ENCODE measurements around the gene SLC48A1. TPM values are rescaled to one million over a fixed set of nuclear protein-coding genes. Genes with fewer than 3 reads are reported as not detected.

The SLC48A1 gene
- total RNA-seq, 1 experiment from 2014 or later: 3.3 TPM

DNA sequence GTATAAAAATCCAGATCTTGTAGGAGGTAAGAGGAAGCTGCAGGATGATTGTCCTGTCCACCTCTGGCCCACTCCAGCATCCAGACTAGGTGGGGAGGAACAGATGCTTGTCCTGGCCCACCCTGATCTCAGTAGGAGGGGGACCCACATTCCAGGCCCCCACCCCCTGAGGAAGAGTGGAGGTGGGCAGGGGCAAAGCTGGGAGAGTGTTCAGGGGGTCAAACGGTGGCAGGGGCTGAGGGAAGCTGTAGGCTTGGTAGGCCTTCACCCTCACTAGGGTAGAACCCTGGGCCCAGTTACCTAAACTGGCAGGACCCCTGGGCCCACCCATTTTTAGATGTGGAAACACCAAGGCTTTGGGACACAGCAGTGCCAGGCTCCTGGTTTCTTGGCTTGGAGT lies 4.1 kb downstream of the SLC48A1 start:
- no peak for DNase-seq (ENCODE audit: low read depth)

DNA sequence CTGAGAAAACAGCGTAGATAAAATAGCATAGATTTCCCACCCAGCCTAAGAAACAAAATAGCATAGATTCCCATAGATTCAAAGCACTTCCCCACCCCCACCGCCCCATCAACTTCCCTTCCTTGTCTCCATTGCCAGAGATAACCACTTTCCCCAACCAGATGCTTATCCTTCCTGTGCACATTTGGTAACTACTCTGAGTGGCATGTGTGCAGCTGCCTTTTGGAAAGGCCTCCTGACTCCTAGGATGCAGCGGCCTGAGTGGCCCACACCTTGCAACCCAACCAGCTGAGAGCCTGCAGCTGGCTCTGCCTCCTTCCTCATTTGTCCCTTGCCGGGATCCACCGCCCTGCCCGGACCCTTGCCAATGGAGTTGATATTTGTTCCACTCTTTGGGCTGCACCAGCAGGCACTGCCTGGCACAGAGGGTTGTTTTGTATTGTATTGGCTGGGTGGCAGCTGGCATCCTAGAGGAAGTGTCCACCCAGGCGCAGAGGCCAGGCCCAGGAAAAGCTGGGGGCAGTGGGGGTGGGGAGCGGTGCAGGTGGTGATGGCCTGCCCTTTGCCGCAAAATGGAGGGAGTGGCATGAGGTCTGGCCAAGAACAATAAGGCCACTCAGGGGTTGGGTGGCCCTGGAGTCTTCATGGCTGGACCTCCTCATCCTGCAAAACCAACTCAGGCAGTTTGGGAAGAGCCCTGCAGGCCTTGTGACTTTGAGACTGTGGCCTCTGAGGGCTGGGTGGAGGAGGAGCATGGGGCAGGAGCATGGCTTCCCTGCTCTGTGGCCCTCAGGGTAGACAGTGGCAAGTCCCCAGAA lies 4.9 kb downstream of the SLC48A1 start:
- peak; percentile 34 for DNase-seq (ENCODE audit: low read depth)

DNA sequence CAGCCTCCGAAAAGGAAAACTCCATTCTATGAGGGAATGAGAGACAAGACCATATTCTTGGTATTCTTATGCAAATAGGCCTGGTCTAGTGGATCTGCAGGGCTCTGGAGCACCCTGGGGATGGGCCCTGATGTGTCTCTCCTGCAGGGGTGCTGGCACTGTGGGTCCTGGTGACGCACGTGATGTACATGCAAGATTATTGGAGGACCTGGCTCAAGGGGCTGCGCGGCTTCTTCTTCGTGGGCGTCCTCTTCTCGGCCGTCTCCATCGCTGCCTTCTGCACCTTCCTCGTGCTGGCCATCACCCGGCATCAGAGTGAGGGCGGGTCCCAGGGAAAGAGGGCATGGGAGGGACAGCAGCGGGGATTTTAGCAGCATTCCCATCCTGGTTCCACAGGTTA lies 5.8 kb downstream of the SLC48A1 start:
- DNase-seq (ENCODE audit: low read depth): no peak

DNA sequence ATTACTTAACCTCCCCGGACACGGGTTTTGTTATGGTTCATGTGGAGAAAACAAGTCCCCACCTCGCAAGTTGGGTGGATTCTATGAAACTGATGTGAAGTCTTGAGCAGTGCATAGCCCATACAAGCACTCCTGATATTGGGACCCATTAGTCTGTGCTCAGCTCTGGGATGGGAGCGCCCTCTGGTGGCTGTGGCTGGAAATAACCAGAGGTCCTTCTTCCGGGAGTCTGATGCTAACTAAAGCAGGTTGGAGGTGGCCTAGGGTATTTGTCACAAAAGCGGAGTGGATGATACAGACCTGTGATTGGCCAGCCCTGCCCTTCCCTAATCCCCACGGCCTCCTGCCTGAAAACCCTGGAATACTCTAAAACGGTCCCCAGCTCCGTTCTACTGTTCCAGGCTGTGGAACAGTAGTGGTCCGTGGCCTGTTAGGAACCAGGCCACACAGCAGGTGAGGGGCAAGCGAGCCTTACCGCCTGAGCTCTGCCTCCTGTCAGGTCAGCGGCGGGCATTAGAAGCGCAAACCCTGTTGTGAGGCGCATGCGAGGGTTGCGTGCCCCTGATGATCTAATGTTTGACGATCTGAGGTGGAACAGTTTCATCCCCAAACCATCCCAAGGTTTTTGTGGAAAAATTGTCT lies 6.4 kb downstream of the SLC48A1 start:
- DNase-seq (ENCODE audit: low read depth): peak; percentile 74

DNA sequence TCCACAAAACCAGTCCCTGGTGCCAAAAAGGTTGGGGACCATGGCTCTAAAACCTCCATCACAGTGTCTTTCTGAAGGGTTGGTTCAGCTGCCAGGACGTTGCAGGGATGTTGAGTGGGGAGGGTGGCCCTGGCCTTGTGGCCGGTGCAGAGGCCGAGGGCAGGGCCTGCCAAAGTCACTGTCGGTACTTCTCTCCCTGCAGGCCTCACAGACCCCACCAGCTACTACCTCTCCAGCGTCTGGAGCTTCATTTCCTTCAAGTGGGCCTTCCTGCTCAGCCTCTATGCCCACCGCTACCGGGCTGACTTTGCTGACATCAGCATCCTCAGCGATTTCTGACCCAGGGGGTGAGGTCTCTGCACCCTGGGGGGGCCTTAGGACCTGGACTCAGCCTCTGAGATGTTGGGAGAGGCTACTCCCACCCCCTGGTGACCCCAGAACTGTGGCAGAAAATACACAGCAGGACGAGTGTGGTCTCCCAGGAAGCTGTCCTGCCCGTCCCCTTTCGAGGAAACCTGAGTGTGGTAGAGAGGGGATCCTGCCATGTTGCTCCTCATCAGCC lies 7.0 kb downstream of the SLC48A1 start:
- no peak for DNase-seq (ENCODE audit: low read depth)

DNA sequence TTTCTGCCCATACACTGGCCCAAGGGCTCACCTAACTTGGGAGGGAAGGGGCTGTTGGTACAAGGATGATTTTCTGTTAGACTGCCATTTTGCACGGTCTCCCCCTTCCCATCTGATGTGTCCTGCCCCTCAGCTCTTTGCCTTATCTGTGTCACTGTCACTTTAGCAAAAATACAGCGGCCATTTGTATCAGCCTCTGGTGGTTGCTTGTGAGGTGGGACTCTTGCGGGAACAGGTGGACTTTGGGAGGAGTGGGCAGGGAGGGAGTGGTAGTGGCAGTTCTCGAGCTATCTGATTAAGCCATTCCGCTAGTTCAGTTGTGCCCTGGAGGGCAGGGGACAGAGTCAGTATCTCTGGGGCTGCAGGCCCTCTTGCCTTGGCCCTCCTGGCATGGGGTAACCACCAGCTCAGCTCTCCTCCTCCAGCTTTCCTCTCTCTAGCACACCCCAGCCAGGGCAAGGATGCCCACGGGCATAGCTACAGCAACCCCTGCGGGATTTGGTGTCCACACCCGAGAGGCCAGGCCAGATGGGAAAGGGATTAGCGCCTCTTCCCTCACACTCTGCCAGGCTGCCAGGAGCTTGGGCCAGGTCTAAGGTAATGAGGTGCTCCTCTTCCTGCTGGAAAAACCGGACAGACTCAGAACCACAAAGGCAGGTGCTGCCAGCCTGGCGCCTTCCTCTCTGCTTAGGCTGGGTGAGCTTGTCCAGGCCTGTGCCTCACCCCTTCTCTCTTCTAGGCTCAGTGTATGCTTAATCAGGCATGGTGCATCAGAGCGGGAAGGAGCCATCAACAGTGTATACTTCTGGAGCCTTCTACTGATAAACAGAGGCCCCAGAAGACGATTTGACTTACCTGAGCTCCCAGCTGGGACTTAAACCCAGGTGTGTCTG lies 8.7 kb downstream of the SLC48A1 start:
- no peak for DNase-seq (ENCODE audit: low read depth)

DNA sequence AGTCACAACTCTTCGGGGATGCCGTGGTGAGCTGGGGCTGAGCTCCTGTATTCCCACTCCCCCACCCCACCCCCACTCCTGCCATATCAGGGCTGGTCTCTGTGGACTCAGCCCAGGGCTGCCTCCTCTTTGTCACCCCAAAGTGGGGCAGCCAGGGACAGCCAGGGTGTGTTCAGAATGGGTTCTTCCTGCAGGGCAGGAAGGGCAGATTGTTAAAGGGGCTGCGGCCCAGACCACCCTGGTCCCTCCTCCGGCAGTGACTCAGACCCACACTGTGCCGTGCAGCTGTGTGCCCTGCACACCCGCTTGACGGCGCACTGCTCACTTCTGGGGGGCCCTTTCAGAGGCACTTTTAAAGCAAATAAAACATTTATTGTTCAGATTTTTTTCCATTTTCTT lies 9.3 kb downstream of the SLC48A1 start:
- no peak for DNase-seq (ENCODE audit: low read depth)

DNA sequence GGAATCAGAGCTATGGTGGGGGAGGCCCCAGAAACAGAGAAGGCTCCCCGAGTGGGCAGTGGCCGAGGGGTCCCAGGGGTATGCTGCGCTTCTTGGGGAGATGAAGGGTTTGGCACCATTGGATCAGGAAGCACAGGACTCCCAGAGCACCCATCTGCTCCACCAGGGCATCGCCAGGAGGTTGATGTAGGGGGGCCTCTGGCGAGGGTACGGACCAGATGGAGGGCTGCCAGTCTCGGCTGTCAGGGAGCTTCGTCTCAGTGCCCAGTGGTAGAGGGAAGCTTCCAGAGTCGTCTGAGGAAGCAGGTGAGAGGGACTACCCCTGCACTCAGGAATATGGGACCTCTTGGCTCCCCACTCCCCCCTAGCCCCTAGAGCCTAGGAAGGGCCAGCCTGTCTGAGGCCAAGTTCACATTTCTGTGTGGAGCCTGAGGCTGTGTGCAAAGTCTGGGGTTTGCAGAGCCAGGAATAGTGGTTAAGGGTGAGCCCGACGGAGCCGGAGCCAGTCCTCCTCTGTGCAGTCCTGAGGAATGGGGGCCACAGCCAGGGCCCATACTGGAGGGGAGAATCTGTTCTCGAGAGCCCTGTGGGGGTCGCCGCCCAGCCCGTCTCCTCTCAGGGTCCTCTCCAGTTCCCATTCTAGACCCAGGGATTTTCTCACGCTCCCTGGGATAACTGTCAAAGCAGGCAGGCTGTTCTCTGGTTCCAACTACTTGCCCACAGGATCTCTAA lies 10.2 kb downstream of the SLC48A1 start:
- no peak for DNase-seq (ENCODE audit: low read depth)

DNA sequence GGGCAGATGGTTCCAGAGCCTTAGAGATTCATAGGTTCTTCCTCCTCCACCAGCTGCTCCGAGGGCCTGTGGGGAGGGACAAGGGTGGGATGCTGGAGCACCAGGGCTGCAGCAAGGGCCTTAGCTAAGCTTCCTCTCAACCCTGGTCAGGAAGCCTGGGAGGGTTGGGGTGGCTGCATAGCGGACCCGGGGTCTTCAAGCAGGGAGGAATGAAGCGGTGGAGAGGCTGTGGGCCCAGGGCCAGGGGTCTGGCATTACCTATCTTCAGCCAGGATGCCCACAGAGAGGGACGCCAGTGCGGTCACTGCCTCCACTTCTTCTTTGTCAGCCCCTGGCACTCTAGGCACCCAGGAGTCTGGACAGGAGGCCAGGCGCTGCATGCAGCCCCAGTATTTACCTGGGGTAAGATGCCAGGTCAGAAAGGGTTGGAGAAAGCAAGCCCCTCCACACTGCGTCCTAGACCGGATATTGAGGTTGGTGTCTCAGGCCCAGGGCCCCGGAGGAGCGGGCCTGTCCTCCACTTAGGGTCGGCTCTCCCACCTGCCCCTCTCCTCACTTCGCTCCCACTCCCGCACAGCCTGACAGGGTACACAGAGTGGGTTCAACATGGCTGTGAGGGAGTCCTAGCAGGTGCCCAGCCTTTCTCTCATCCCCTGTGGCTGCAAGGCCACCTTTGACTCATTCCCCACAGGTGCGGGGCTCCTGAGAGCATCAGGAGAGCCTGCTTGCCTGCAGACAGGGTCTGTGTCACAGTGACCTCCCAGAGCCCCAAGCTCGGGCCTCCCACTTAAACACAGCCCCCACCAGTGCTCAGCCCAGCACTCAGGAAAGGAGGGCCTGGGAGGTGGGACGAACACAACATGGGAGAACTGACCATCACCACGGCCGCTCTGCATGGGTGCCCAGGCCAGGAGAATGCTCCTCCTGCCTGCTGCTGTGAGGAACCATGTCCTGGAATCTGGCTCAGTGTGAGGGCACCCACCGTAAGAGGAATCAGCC lies 11.1 kb downstream of the SLC48A1 start:
- DNase-seq (ENCODE audit: low read depth): no peak

DNA sequence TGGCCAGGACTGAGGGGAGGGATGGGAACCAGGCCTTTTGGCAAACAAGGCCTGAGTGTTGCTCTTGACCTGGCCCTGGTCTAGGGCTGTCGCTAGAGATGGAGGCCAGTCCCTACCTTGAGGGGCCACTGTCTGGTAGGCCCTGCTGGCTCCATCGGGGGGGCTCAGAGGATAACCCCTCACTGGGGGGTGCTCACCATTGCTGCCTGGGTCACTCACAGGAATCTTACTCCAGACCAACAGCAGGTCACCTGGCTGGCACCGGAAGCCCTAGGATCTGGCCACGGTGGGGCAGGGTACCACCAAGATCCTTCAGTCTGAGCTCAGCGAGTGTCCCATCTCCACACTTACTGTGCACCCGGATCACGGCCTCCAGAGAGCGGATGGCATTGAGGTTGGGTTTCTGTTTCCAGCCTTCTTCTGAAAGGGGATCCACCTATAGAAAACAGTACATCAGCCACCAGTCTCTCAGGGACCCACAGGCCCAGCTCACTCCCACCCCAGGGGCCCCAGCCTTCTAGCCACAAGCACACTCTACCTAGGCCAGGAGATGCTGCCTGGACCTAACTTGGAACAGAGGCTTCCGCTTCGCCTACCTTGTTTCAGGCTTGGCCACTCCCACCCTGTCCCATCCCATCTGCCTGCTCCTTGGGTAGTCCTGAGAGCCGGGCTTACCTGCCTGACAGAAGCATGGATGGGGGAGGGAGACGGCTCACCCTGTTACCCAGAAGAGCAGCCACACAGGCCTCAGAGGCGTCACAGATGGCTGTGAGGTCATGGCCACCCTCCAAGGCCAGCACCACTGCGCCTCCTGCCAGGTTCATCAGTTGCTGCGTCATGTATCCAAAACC lies 12.2 kb downstream of the SLC48A1 start:
- no peak for DNase-seq (ENCODE audit: low read depth)

DNA sequence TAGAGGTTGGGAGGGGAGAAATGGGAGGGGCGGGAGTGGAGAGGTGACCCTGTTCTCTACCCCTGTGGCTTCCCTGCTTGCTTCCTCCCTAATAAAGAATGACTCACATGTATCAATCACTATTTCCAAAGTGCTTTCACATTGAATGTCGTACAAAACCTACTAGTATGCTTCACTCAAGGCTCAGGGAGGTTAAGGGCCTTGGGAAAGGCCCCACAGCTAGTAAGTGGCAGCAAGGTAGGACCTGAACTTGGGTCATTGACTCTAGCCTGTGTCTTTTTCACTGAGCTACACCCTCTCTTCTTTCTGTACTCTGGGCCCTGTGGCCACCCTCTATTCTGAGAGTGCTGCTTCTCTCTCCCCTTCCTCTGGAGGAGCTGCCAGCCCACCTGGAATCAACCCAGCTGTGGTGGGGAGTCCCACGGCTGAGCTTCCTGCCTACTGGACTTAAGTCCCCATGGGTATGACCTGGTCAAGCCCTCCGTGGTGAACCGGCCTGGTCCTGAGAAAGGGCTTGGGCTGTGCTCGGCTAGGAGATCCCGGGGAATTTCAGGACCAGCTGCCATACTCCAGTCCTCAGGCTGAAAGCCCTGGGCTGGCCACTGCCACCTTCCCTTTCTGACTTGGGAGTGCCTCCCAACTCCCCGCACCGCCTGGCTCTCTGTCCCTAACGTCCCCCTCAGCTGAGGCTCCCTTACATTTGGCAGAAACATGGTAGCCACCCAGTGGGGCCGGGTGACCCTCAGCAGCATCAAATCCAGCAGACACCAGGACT lies 13.0 kb downstream of the SLC48A1 start:
- no peak for DNase-seq (ENCODE audit: low read depth)

DNA sequence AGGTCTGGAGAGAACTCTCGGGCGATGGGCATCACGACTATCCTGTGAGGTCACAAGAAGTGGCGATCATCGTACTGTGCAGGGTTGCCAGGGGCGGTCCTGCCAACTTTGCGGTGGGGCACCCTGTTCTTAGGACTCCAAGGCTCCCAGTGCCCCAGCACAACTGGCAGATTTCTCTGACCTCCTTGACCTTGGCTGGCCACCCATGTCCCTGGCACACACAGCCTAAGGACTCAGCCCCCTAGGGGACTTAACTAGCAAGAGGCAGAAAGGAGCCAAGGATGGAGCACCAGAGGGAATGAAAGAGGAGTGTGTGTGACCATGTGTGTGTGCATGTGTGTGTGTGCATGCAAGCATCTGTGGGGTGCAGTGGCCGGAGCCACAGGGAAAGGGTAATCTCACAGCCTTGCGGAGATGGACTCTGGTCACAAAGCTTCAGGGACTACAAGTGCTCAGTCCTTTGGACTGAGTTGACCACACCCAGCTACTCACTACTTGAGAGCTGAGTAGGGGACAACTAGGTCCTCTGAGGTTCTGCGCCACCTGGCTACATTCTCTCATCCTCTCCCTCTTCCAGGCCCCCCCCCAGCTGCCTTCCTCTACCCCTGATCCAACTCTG lies 13.7 kb downstream of the SLC48A1 start:
- DNase-seq (ENCODE audit: low read depth): no peak

DNA sequence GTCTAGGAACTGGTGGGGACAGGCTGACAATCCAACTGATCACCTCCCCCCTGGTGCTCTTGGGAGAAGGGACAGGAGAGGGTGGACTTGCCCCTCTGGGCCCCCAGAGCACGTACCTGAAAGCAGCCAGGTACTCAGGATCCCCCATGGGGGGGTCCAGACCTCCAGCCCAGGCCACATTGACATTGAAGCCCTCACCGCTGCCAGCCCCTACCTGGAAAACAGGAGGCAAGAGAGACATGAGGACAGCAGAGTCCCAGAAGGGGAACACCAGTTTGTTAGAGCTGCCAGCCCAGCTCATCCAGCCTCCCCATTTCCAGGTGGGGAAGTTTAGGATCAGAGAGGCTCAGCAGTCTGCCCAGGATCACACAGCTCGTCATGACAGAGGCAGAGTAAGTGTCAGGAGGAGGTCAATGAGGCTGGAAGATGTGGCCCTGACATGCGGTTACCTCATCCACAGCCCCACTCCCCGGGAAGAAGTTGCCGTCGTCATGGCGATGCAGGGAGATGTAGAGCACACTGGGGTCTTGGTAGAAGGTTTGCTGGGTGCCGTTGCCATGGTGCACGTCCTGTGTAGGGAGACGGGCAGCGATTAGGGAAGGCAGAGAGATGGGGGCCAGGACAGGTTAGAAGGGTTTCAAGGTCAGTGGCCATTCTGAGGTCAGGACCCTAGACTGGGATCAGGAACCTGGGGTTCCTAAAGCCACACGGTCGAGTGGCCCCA lies 14.7 kb downstream of the SLC48A1 start:
- DNase-seq (ENCODE audit: low read depth): no peak

DNA sequence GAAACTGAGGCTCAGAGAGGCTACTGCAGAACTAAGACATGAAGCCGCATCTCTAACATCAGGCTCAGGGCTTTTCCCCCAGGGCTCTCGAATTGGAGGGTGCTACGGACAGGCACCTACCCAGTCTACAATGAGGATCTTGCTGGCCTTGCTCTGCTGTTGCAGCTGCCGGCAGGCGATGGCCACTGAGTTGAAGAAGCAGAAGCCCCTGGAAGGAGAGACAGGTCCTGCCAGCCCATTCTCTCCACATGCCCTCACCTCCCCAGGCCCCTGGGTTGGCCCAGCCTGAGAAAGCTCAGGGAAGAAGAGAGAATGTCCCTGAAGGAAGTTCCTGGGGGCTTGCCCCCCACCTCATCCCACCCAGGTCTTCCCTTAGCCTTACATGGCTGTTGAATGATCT lies 16.1 kb downstream of the SLC48A1 start:
- no peak for DNase-seq (ENCODE audit: low read depth)

DNA sequence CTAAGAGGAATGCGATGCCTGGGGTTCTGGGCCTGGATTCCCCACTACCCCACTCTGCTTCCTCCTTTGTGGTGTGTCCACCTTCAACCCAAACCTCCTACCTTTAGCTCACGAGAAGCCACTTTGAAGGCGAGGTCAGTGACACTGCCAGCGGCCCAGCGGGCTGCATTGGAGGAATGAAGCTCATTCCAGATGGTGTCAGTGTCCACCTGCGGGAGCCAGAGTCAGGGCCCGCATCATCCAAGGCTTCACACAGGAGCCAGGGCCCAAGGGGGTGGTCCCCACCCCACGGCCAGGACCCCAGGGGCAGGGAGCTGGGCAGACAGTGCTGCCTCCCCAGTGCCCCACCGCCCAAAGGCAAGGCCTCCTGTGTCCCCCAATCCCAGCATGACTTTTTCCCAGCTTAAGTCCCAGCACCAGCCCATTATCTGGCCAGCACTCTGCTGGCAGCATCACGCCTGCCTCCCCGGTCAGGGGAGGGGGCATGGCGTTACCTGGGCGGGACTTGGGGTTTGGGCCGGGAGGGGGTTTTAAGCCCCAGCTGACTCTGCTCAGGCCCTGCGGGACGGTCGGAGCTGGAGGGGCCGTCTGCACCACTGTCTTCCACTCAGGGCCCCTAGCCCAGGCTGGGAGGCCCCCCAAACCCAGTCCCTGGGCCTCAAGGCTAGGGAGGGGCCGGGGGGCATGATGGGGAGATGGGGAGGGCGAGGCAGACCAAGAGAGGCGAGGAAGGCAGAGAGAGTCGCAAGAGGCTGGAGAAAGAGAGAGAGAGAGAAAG lies 16.9 kb downstream of the SLC48A1 start:
- DNase-seq (ENCODE audit: low read depth): no peak

DNA sequence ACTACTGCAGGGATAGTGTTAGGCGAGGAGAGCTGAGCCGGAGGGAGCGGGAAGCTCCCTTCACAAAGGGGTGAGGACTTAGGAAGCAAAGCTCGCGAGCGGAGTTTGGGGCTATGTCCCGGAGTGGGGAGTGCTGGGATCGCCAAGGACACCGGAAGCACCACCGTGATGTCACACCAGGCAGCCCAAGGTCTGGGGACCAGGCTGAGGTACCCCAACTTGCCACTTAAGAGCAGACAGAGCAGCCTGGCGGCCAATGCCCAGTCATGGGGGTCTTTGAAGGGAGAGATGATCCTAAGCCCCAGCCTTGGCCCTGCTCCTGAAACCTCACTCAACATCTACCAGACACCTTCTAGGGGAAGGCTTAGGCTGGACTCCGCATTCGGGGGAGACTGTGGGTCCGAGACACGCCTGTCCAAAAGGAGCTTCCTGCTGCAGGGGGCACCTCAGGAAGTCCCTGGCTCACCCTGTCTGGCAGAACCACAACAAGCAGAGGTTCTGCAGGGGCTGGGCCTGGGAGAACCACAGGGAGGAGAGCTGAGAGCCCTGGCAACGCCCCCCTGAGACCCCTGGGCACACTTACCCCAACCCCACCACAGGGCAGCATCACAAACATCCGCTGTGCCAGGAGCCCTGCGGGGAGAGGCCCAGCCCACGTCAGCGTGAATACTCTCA lies 17.8 kb downstream of the SLC48A1 start:
- no peak for DNase-seq (ENCODE audit: low read depth)
